Tibial nerve (tissue), 4 donors: Measurements from ENCODE around the gene TAS2R46.

ENCODE experiments used
- EP300 ChIP-seq, 2 donors: sonication (generic); formaldehyde crosslinking; IDR thresholded peaks; one replicate each; pipeline ENCODE4 v1.6.1; 2017; ENCODE audit warnings: antibody characterized with exemption in 2 of 2, mild to moderate bottlenecking in 1 of 2
- TF ChIP-seq, protein P1 (sequence below), 5 experiments: fragments of 200-600 bp in 3 of 5; fragments of 450-650 bp in 2 of 5; sonication (generic) in 3 of 5; IDR thresholded peaks; one replicate each; pipeline ENCODE4 v1.5.1; 2016 to 2019; ENCODE audit warnings: antibody characterized with exemption in 5 of 5, mild to moderate bottlenecking in 3 of 5, moderate library complexity in 2 of 5

DNA sequence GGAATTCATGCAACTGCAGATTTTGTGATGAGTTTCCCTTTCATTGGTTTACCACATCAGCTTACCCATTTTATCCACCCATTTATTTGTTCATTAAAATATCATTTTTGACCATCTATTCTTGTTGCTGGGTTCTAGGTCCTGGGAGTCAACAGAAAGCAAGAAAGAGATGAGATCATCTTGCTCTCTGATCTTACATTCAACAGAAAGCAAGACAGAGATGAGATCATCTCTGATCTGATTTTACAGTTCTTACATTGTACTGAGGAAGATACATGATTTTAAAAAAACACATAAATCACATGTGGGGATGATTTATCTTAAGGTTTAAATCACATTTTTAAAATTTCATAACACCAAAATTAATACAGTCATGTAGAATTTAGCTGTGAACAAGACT lies 2.3 kb downstream of the TAS2R46 start:
- TF ChIP-seq, protein P1, sequence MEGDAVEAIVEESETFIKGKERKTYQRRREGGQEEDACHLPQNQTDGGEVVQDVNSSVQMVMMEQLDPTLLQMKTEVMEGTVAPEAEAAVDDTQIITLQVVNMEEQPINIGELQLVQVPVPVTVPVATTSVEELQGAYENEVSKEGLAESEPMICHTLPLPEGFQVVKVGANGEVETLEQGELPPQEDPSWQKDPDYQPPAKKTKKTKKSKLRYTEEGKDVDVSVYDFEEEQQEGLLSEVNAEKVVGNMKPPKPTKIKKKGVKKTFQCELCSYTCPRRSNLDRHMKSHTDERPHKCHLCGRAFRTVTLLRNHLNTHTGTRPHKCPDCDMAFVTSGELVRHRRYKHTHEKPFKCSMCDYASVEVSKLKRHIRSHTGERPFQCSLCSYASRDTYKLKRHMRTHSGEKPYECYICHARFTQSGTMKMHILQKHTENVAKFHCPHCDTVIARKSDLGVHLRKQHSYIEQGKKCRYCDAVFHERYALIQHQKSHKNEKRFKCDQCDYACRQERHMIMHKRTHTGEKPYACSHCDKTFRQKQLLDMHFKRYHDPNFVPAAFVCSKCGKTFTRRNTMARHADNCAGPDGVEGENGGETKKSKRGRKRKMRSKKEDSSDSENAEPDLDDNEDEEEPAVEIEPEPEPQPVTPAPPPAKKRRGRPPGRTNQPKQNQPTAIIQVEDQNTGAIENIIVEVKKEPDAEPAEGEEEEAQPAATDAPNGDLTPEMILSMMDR (IDR thresholded peaks at IDR 0.05) = no peak
- TF ChIP-seq EP300 (IDR thresholded peaks at IDR 0.05) = no peak
